Measurements from ENCODE around the gene LZTFL1.

DNA sequence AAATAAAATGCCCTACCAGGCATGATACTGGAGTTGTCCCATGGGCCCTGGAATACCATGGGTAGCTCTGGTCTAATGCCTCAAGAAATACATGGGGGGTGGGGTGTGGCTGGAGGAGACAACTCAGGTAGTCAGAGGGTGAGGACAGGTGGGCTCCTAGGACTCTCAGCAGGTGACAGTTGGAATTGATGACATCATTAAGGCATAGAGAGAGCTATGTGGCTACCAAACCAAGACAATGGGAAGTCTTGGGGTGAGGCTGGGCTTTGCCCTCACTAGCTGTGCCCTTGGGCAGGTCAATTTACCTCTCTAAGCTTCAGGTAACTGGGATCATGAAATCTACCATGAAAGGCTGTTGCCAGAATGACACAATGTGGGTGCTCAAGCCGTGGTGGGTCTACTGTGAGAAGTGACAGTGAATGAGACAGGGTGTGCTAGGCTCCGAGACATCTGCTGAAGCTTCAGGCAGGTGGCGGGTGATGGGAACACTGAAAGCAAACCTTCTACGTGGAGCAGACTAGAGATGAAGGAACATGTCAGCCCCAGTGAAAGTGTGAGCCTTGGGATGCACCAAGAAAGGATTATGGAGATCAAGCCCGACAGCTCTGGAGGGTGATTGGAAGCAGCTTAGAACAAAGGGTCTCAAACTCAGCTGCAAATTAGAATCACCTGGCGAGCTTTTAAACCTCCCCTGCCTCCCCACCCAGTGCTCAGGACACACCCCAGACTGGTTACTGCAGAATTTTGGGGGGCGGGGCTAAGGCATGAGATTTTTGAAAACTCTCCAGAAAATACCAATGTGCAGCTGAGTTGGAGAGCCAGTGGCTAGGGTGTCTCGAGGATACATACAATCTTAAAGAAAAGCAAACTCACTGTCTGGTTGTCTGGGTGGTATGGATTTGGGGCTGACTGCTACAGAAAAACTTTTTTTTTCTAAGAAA, 67.1 kb downstream of the LZTFL1 start:
- TF ChIP-seq POLR2A (IDR thresholded peaks at IDR 0.05; ENCODE audit: low read length) = no peak
- TF ChIP-seq GATA1 (IDR thresholded peaks at IDR 0.05; ENCODE audit: low read depth, low read length) = no peak
